HCT116 (cell line): ENCODE results near the gene RHBDD3.

ENCODE experiments used
- EGR1 ChIP-seq: IDR thresholded peaks from 2 replicates; pipeline ENCODE4 v1.6.1; 2012; ENCODE audit warnings: low read depth
- EZH2 ChIP-seq: fragments of 200-600 bp; sonication (generic); IDR thresholded peaks from 2 replicates; pipeline ENCODE4 v1.6.1; 2017; ENCODE audit warnings: antibody characterized with exemption, mixed run types
- FOSL1 ChIP-seq: IDR thresholded peaks from 2 replicates; pipeline ENCODE4 v1.6.1; 2012; ENCODE audit warnings: low read depth
- POLR2A ChIP-seq: IDR thresholded peaks from 2 replicates; pipeline ENCODE4 v1.7.0; 2011; ENCODE audit warnings: borderline replicate concordance; ENCODE audit not compliant: insufficient read depth, insufficient read length; ENCODE audit errors: extremely low read depth
- POLR2AphosphoS5 ChIP-seq: IDR thresholded peaks from 2 replicates; pipeline ENCODE4 v1.6.1; 2011; ENCODE audit warnings: mild to moderate bottlenecking, low read depth, low read length, moderate library complexity
- RAD21 ChIP-seq: IDR thresholded peaks from 2 replicates; pipeline ENCODE4 v1.6.1; 2012; ENCODE audit warnings: low read depth, mild to moderate bottlenecking
- YY1 ChIP-seq: IDR thresholded peaks from 2 replicates; pipeline ENCODE4 v1.6.1; 2011; ENCODE audit warnings: low read length, low read depth, moderate library complexity, mild to moderate bottlenecking; ENCODE audit not compliant: insufficient replicate concordance; ENCODE audit errors: extremely low read depth
- TF ChIP-seq, protein P1 (sequence below), 3 experiments: fragments of 200-600 bp in 1 of 3; sonication (generic) in 1 of 3; IDR thresholded peaks in 2 of 3; conservative IDR thresholded peaks in 1 of 3; 2 replicates each; pipeline ENCODE4 v1.5.1; 2012 to 2017; ENCODE audit warnings: low read depth in 2 of 3, low read length in 2 of 3, antibody characterized with exemption in 1 of 3, borderline replicate concordance in 1 of 3, control low read depth in 1 of 3, mild to moderate bottlenecking in 1 of 3, mixed read lengths in 1 of 3, mixed run types in 1 of 3, moderate library complexity in 1 of 3; ENCODE audit not compliant: insufficient read depth in 1 of 3
- TF ChIP-seq, protein P2 (sequence below): IDR thresholded peaks from 2 replicates; pipeline ENCODE4 v1.6.1; 2012
- TF ChIP-seq, protein P3 (sequence below): IDR thresholded peaks from 2 replicates; pipeline ENCODE4 v1.6.1; 2012; ENCODE audit warnings: low read depth

DNA sequence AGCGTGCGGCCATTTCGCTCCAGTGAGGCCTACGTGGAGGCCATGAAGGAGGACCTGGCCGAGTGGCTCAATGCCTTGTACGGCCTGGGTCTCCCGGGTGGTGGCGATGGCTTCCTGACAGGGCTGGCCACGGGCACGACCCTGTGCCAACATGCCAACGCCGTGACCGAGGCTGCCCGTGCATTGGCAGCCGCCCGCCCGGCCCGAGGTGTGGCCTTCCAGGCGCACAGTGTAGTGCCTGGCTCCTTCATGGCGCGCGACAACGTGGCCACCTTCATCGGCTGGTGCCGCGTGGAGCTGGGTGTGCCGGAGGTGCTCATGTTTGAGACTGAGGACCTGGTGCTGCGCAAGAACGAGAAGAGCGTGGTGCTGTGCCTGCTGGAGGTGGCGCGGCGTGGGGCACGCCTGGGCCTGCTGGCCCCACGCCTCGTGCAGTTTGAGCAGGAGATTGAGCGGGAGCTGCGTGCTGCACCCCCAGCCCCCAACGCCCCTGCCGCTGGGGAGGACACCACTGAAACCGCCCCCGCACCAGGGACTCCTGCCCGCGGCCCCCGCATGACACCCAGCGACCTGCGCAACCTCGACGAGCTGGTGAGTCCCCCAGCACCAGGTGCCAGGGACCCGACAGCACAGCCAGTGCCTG, 40.5 kb upstream of the RHBDD3 start:
- TF ChIP-seq, protein P1, sequence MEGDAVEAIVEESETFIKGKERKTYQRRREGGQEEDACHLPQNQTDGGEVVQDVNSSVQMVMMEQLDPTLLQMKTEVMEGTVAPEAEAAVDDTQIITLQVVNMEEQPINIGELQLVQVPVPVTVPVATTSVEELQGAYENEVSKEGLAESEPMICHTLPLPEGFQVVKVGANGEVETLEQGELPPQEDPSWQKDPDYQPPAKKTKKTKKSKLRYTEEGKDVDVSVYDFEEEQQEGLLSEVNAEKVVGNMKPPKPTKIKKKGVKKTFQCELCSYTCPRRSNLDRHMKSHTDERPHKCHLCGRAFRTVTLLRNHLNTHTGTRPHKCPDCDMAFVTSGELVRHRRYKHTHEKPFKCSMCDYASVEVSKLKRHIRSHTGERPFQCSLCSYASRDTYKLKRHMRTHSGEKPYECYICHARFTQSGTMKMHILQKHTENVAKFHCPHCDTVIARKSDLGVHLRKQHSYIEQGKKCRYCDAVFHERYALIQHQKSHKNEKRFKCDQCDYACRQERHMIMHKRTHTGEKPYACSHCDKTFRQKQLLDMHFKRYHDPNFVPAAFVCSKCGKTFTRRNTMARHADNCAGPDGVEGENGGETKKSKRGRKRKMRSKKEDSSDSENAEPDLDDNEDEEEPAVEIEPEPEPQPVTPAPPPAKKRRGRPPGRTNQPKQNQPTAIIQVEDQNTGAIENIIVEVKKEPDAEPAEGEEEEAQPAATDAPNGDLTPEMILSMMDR (IDR thresholded peaks at IDR 0.05 in 2 of 3, conservative IDR thresholded peaks at IDR 0.05 in 1 of 3; ENCODE audit: borderline replicate concordance in 1 of 3, insufficient read depth in 1 of 3, low read depth in 2 of 3, low read length in 2 of 3): no peak
- TF ChIP-seq YY1: no peak
- TF ChIP-seq, protein P2, sequence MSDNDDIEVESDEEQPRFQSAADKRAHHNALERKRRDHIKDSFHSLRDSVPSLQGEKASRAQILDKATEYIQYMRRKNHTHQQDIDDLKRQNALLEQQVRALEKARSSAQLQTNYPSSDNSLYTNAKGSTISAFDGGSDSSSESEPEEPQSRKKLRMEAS: no peak
- TF ChIP-seq, protein P3, sequence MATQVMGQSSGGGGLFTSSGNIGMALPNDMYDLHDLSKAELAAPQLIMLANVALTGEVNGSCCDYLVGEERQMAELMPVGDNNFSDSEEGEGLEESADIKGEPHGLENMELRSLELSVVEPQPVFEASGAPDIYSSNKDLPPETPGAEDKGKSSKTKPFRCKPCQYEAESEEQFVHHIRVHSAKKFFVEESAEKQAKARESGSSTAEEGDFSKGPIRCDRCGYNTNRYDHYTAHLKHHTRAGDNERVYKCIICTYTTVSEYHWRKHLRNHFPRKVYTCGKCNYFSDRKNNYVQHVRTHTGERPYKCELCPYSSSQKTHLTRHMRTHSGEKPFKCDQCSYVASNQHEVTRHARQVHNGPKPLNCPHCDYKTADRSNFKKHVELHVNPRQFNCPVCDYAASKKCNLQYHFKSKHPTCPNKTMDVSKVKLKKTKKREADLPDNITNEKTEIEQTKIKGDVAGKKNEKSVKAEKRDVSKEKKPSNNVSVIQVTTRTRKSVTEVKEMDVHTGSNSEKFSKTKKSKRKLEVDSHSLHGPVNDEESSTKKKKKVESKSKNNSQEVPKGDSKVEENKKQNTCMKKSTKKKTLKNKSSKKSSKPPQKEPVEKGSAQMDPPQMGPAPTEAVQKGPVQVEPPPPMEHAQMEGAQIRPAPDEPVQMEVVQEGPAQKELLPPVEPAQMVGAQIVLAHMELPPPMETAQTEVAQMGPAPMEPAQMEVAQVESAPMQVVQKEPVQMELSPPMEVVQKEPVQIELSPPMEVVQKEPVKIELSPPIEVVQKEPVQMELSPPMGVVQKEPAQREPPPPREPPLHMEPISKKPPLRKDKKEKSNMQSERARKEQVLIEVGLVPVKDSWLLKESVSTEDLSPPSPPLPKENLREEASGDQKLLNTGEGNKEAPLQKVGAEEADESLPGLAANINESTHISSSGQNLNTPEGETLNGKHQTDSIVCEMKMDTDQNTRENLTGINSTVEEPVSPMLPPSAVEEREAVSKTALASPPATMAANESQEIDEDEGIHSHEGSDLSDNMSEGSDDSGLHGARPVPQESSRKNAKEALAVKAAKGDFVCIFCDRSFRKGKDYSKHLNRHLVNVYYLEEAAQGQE: no peak
- no peak for TF ChIP-seq RAD21
- TF ChIP-seq EGR1: no peak
- no peak for TF ChIP-seq POLR2A
- no peak for TF ChIP-seq POLR2AphosphoS5
- no peak for TF ChIP-seq FOSL1
- no peak for TF ChIP-seq EZH2
